ENCODE data around the gene FGFR3. TPM values are rescaled to one million over a fixed set of nuclear protein-coding genes. Genes with fewer than 3 reads are reported as not detected.

FGFR3 gene
- total and polyA plus RNA-seq, 2 of the 4 experiments (the other 2 are of a cell fraction): 0.18 to 0.67 TPM

DNA sequence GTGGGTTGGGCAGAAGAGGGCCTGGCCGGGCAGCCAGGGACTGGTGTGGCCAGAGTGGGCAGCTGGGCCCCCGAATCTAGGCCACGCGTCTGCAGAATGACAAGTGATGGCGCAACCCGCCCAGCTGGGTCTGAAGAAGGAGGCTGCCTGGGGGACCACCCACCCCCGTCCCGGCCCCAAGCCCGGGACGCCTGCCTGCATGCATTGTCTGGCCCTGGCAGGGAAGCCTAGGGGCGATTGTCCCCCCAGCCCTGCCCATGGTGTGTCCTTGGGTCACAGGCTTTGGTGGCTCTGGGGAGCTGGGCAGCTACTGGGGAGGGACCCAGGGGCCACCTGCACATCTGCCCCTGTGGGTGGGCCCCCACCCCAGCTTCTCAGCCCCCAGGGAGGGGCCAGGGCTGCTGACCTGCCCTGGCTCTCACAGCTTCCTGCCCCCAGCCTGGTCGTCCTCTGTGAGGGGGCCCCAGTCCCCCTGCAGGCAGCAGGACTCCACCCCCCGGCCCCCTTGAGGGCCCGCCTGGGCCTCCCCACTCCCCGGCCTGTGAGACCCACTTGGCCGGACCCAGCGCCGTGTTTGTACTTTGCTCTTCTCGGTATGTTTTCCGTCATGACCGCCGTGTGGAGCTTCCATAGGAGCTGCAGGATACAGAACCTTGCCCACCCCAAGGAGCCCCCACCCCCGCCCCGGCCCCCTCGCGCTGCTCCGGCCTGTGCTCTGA lies 4.9 kb downstream of the FGFR3 start:
- Histone ChIP-seq H3K4ac (ENCODE audit: low read depth, low read length) (no peak overlapping the region), H4K20me1 (ENCODE audit: insufficient read depth, low read length) (peaks cover 6% of the 10 kb centered on the region; the same call in 1 of the 2 replicates), H4K8ac (ENCODE audit: low read depth in 2 of 2, low read length in 2 of 2) (no peak overlapping the region), H3K9me1 (ENCODE audit: insufficient read depth, low read length) (no peaks in the 10 kb centered on the region), H3K14ac (replicated peaks; ENCODE audit: low read depth, low read length) (no peak overlapping the region), H3K4me1 (ENCODE audit: control insufficient read depth, insufficient read depth, low read length) (peaks cover 2% of the 10 kb centered on the region; the same call in 1 of the 2 replicates), H2BK15ac (ENCODE audit: low read depth, low read length) (no peak overlapping the region), H3K27me3 (ENCODE audit: control insufficient read depth, insufficient read depth, low read length) (peaks cover 36% of the 10 kb centered on the region), H2BK5ac (ENCODE audit: low read depth, low read length, poor library complexity, severe bottlenecking) (no peak overlapping the region), H3K56ac (ENCODE audit: extremely low read depth, insufficient read depth, low read length) (no peak overlapping the region), H2BK120ac (ENCODE audit: low read depth, low read length) (no peak overlapping the region), H2BK20ac (ENCODE audit: low read depth, low read length) (no peak overlapping the region), H3K18ac (ENCODE audit: low read depth, low read length) (no peak overlapping the region), H3K9ac (ENCODE audit: low read depth, low read length) (no peak overlapping the region), H2AK5ac (ENCODE audit: low read depth, low read length) (no peak overlapping the region), H4K5ac (ENCODE audit: low read depth, low read length) (no peak overlapping the region), H3K79me1 (ENCODE audit: low read depth in 1 of 2, low read length in 2 of 2) (no peaks in the 10 kb centered on the region), H3K27ac (ENCODE audit: insufficient read depth, low read length) (no peak overlapping the region), H2AK9ac (replicated peaks; ENCODE audit: low read depth, low read length, poor library complexity) (no peak overlapping the region), H3K23ac (ENCODE audit: low read depth, low read length) (no peak overlapping the region), H3K36me3 (ENCODE audit: control insufficient read depth, insufficient read depth, low read length) (no peaks in the 10 kb centered on the region), H3K9me3 (ENCODE audit: control insufficient read depth, insufficient read depth, low read length) (no peaks in the 10 kb centered on the region), H4K91ac (ENCODE audit: insufficient read depth, low read depth, low read length) (no peak overlapping the region), H2AFZ (replicated peaks; ENCODE audit: low read length, poor library complexity) (no peak overlapping the region), H3K4me3 (ENCODE audit: insufficient read depth, low read depth, low read length) (no peak overlapping the region), H3K4me2 (ENCODE audit: low read depth, low read length) (no peak overlapping the region)
- WGBS, 2 experiments (ENCODE audit: extremely low coverage in 2 of 2, insufficient read length in 1 of 2): 83% methylated on average over 1 of the region's 27 CpGs; no CpG with 5 or more reads in 1 of the 2 experiments
- TF ChIP-seq NFE2L2 (IDR thresholded peaks at IDR 0.05; ENCODE audit: low read depth, low read length) (no peak), CEBPB (IDR thresholded peaks at IDR 0.05; ENCODE audit: low read depth, low read length) (no peak), FOS (IDR thresholded peaks at IDR 0.05; ENCODE audit: low read depth, low read length) (no peak), MAZ (IDR thresholded peaks at IDR 0.05; ENCODE audit: borderline replicate concordance, low read depth, low read length) (no peak), RCOR1 (IDR thresholded peaks at IDR 0.05; ENCODE audit: insufficient replicate concordance, low read length) (no peak), BHLHE40 (IDR thresholded peaks at IDR 0.05; ENCODE audit: low read depth, low read length) (no peak), RFX5 (IDR thresholded peaks at IDR 0.05; ENCODE audit: low read depth, low read length) (no peak)
- TF ChIP-seq, protein P1, sequence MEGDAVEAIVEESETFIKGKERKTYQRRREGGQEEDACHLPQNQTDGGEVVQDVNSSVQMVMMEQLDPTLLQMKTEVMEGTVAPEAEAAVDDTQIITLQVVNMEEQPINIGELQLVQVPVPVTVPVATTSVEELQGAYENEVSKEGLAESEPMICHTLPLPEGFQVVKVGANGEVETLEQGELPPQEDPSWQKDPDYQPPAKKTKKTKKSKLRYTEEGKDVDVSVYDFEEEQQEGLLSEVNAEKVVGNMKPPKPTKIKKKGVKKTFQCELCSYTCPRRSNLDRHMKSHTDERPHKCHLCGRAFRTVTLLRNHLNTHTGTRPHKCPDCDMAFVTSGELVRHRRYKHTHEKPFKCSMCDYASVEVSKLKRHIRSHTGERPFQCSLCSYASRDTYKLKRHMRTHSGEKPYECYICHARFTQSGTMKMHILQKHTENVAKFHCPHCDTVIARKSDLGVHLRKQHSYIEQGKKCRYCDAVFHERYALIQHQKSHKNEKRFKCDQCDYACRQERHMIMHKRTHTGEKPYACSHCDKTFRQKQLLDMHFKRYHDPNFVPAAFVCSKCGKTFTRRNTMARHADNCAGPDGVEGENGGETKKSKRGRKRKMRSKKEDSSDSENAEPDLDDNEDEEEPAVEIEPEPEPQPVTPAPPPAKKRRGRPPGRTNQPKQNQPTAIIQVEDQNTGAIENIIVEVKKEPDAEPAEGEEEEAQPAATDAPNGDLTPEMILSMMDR (conservative IDR thresholded peaks at IDR 0.05; ENCODE audit: low read depth, low read length): no peak
- dilution Hi-C loops (cut with HindIII; ENCODE audit: low sequenced_read_pairs, unreplicated experiment): no loop called here
- POLR2A ChIA-PET (ENCODE audit: unreplicated experiment): no interaction called here
- CTCF ChIA-PET: no interaction called here
- DNase-seq (no peak), ATAC-seq (ENCODE audit: low read depth) (no peak)
- BruUV-seq (replicated peaks): no TSS peak
- in situ Hi-C loops (cut with MboI; ENCODE audit: low sequenced_read_pairs): no loop called here
- intact Hi-C loops (cut with micrococcal nuclease): no loop called here
